Ishikawa (cell line): Measurements from ENCODE around the gene COASY.

Source experiments
- CREB1 ChIP-seq: IDR thresholded peaks from 2 replicates; pipeline ENCODE4 v1.6.1; 2012; ENCODE audit warnings: low read depth
- EGR1 ChIP-seq: IDR thresholded peaks from 2 replicates; pipeline ENCODE4 v1.6.1; 2012
- EP300 ChIP-seq: IDR thresholded peaks from 2 replicates; pipeline ENCODE4 v1.6.1; 2012; ENCODE audit warnings: borderline replicate concordance
- NFIC ChIP-seq: IDR thresholded peaks from 2 replicates; pipeline ENCODE4 v1.6.1; 2012
- TAF1 ChIP-seq: IDR thresholded peaks from 2 replicates; pipeline ENCODE4 v1.6.1; 2012; ENCODE audit warnings: low read depth, mild to moderate bottlenecking
- YY1 ChIP-seq: IDR thresholded peaks from 2 replicates; pipeline ENCODE4 v1.6.1; 2012; ENCODE audit warnings: low read depth
- TF ChIP-seq, protein P1 (sequence below): IDR thresholded peaks from 2 replicates; pipeline ENCODE4 v1.6.1; 2012
- TF ChIP-seq, protein P2 (sequence below): IDR thresholded peaks from 2 replicates; pipeline ENCODE4 v1.6.1; 2012

DNA sequence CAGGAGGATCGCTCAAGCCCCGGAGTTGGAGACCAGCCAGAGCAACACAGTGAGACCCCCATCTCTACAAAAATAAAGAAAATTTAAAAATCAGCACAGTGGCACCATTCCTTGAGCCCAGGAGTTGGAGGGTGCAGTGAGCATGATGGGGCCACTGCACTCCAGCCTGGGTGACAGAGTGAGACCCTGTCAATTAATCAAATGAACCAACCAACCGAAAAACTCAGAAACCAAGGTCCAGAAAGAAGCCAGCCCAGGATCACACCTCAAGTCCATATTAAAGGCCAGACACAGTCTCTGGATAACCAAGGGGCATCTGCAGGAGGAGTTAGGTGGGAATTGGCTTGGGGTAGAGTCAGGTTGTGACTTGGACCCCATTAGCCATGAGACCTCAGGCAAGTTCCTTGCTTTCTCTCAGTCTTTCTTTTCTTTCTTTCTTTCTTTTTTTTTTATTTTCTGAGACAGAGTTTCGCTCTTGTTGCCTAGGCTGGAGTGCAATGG is 6.8 kb upstream of the COASY start:
- no peak for TF ChIP-seq YY1
- TF ChIP-seq EP300: no peak
- TF ChIP-seq NFIC: no peak
- no peak for TF ChIP-seq TAF1
- TF ChIP-seq, protein P1, sequence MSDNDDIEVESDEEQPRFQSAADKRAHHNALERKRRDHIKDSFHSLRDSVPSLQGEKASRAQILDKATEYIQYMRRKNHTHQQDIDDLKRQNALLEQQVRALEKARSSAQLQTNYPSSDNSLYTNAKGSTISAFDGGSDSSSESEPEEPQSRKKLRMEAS: no peak
- TF ChIP-seq, protein P2, sequence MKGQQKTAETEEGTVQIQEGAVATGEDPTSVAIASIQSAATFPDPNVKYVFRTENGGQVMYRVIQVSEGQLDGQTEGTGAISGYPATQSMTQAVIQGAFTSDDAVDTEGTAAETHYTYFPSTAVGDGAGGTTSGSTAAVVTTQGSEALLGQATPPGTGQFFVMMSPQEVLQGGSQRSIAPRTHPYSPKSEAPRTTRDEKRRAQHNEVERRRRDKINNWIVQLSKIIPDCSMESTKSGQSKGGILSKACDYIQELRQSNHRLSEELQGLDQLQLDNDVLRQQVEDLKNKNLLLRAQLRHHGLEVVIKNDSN: no peak
- TF ChIP-seq CREB1: no peak
- no peak for TF ChIP-seq EGR1
